HG03097 (cell line): Measurements from ENCODE around the gene TMCO5A.

Experiments
- ATAC-seq: cut with Tn5 transposase; IDR thresholded peaks from one replicate; pipeline ENCODE4 v1.9.1; 2021; ENCODE audit not compliant: unreplicated experiment, low FRiP score

TMCO5A gene

DNA sequence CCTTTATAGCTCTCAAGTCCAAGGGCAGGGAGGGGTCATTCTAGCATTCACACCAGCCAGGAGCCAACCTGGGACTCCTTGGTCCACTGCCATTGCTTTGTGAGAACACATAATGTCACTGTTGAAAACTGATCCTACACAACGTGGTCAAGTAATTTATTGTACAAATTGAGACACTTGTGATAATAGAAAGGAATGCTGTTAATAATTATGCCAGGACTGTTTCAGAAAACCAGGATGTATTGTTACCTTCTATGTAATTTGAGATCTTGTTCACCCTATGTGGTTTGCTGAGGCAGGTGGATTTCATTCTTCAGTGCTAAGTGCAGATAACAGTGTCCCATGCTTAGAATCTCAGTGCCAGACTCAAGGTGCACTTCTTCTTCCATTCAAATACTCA, 33.3 kb downstream of the TMCO5A start:
- no peak for ATAC-seq

DNA sequence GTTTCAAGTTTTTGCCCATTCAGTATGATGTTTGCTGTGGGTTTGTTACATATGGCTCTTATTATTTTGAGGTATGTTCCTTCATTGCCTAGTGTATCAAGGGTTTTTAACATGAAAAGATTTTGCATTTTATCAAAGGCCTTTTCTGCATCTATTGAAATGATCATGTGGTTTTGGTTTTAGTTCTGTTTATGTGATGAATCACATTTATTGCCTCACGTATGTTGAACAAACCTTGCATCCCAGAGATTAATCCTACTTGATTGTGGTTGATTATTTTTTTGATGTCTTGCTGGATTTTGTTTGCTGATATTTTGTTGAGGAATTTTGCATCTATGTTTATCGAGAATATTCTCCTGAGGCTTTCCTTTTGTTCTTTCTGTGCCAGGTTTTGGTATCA, 39.4 kb downstream of the TMCO5A start:
- ATAC-seq, result no peak

DNA sequence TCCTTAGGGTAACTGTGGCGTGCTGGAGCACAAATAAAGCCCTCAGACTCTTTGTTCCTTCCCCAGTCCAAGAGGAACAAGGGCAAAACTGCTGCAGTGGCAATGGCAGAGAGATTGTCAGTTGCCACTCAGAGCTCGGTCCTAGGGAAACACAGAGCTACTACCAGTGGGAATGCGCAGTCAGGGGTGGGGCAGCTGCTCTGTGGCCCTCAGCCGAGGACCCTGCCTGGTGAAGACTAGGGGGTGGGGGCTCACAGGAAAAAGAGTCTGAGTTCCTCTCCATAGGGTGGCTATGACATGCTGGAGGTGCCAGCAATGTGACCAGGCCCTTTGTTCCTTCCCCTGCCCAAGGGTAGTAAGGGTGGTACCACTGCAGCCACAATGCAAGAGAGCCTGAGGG, 43.8 kb downstream of the TMCO5A start:
- ATAC-seq, result no peak

DNA sequence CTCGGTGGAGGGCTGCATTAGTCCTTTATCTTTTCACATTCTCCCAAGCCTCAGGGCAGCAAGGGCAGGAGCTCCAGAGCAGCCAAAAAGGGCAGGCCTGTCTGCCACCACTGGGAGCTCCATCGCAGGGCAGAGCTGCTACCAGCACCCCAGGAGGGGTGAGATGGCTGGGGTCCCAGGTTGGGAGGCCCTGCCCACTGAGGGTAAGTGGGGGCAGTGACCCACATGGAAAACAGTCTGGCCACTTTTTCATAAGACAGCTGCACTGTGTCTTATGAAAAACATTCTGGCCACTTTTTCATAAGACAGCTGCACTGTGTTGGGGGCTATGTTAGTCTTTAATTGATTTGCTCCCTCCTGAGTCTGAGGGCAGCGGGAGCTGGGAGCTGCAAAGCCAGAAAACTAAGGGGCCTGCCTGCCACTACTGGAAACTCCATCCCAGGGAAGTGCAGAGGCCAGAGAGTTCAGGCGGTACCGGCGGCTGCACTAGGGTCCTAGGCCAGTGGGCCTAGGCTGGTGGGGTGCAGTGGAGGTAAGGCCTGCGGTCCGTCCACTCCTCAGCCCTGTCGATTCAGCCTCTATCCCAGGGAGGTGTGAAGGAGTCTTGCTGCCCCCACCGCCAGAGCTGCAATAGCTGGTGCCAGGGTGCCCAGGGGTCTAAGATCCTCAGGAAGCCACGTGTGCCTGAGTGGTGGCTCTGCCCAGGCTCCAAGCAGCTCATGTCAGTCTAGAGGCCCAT, 45.4 kb downstream of the TMCO5A start:
- ATAC-seq, result no peak

- no peak for ATAC-seq
These were observed 46.8 kb downstream of the TMCO5A start for GRCh38 chr15:37981201-37981600.

GRCh38 chr15:37981775-37982174, 47.3 kb downstream of the TMCO5A start:
- ATAC-seq, result no peak

GRCh38 chr15:37984368-37984767, 49.9 kb downstream of the TMCO5A start:
- ATAC-seq, result no peak

DNA sequence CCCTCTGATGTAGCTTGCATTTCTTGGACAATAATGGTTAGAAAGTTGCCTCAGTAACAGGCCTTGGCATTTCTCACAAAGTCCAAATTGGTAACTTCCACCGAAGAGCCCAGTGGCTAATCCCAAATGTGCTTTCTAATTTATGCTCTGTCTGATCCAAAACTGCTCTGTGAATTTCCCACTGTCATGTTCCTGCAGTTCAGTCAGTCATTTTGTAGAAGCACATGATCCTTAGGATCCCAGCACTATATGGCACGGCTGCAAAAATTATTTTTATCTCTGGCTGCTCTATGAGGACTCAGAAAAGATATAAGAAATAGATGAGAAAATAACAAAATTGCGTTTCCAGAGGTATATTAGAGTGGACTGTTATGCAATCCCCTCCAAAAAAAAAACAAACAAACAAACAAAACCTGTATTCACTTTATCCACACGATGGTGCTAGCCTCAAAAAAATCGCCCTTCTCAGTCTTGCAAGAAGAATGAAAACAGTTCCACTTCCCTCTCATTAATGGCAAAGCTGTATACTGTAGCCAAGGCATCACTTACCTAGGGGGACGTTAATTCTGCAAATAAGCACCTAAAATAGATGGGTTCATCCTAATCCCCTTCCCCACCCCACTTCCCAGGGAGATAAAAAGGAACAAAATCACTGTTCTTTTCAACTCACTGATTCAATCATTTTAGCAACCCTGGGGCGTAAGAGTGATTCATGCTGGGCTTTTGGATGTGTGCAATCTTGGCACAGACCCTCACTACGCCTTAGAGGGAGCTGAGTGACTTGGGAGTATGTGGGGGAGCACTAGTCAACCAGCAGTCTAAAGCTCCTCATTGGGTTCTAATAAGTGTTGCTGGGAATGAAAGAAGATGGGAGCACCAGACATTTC, 61.3 kb downstream of the TMCO5A start:
- peak; percentile 59 for ATAC-seq
